ENCODE results near the gene CCDC85C.

Gene CCDC85C

GRCh38 chr14:99590746-99591555 is 13.1 kb downstream of the CCDC85C start:
- no peak for DNase-seq (ENCODE audit: low read depth in 2 of 3, low spot score in 2 of 3)

GRCh38 chr14:99589651-99590530 is 14.1 kb downstream of the CCDC85C start:
- DNase-seq (ENCODE audit: low read depth in 2 of 3, low spot score in 2 of 3): no peak

- DNase-seq (ENCODE audit: low read depth in 2 of 3, low spot score in 2 of 3): no peak
Observed at GRCh38 chr14:99589031-99589441, 15.0 kb downstream of the CCDC85C start.

GRCh38 chr14:99587460-99588278 is 16.3 kb downstream of the CCDC85C start:
- no peak for DNase-seq (ENCODE audit: low read depth in 2 of 3, low spot score in 2 of 3)

DNA sequence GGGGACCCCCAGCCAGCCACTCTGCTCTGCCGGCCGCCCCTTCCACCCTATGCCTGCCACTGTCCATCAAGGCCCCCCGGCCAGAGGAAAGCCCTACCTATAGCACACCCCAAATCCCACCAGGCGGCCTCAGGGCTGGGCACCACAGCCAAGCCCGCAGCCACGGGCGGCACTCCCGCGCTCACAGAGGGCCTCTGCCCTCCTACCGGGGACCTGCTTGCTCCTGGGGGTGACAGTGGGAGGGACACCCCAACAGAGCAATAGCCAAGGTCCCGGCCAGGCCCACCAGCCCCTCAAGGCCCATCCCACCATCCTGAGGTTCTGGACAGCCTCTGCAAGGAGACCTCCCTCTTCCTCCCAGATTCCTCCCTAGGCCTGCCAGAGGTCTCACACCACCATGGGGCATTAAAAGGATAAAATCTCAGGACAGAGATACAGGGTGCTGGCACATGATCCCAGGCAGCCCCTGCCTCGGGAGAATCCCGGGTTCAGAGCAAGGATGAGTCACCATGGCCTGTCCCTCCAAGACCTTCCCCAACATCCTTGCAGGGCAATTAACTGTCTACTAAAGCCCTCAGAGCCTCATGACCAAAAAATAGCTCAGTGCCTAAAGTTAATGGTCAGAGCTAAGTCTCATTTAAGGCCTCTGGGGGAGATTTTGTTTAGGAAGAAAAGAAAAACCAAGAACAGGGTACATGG is 17.1 kb downstream of the CCDC85C start:
- DNase-seq (ENCODE audit: low read depth in 2 of 3, low spot score in 2 of 3): no peak

DNA sequence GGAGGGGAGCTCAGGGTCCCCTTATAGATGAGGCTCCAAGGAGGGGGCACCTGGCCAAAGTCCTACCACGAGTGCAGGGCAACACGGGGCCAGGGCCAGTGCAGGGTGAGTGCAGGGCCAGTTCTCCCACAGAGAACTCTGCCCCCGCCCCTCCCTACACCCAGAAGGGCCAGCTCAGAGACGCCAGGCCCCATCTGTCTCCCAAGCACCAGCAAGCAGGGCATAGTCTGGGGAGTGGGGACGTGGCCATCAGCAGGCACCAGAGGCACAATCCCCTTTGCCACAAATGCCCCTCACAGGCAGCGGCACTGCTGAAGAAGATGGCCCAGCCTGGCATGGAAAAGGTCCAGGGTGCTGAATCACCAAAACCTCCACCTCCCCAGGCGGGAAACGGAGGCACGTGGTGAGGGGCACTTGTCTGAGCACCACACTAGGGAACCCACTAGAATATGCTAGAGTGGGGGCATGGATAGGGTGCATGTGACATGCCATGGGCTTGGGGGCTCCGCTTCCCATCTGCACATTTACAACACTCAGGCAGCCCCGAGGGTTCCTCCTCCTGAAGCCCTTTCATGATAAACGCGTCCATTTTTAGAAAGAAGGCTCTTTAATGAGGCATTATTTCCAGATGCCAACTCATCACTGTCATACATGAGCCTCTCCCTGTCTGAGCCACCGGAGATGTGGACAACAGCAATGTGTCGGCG is 17.8 kb downstream of the CCDC85C start:
- DNase-seq (ENCODE audit: low read depth in 2 of 3, low spot score in 2 of 3): no peak

DNA sequence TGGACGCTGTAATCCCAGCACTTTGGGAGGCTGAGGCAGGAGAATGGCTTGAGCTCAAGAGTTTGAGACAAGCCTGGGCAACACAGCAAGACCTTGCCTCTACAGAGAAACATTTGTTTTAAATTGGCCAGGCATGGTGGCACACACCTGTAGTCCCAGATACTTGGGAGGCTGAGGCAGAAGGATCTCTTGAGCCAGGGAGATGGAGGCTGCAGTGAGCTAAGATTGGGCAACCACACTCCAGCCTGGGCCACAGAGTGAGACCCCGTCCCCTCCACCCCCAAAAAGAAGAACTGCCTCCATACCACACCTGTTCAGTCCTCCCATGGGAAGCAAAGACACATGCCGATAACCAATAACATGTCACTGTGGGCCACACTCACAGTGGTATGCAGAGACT is 19.2 kb downstream of the CCDC85C start:
- DNase-seq (ENCODE audit: low read depth in 2 of 3, low spot score in 2 of 3): no peak

DNA sequence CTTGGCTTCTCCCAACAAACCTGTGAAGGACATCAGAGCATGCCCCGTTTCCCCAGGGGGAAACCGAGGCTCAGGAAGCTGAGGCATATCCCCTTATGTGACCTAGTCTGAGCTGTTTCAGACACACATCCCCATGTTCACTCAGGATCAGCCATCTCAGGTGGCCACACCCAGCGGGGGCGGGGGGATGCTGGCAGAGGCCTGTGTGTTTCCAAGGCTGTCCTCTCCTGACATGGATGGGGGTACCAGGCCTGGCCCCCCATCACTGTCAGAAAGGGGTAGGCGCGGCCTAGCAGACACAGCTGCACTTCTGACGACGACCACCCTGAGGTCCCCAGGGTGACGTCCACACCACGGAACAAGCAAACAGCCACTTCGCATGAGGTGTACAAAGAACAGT is 22.1 kb downstream of the CCDC85C start:
- DNase-seq (ENCODE audit: low read depth in 2 of 3, low spot score in 2 of 3): no peak

DNA sequence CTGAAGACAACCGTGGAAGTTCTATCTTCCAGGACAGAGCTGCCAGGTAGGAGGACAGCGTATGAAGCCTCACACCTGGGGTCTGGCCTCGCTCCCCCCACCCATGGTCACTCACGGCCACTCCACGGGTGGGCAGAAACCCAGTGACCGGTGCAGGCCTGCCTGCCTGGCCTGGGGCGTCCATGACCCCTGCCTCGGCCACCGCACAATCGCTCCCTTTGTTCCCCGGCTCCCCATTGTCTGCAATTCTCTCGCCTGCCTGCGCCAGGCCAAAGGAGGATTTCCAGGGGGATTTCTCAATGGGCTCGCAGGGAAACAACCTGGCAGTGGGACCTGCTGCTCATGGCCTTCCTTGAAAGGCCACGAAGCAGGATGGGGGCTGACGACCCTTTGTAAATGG is 22.6 kb downstream of the CCDC85C start:
- DNase-seq (ENCODE audit: low read depth in 2 of 3, low spot score in 2 of 3): no peak

DNA sequence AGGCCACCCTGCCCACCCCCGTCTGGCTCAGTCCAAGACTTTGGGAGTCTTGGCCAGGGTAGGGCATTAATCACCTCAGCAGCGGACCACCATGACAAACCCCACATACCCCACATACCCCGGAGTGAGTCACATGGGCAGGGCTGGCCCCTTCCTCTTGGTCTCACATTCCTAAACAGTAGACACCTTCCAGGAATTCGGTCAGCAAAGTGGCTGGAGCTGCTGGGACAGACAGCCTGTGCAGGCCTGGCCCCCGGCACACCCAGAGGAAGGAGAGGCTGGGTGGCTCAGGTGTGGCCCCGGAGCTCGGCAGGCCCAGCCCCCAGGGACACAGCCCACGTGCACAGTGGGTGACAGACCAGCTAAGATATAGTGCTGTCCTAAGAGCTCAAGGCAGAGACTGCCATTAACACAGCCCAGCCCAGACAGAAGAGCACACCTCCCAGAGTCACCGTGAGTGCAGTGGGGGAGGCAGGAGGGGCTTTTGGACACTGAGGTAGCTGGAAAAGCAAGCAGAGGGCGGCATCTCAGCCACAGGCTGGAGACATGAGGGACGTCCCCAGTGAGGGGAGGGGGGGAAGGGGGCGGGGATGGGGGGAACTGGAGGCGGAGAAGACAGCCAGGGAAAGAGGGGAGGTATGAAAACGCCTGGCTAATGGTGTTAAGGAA is 24.0 kb downstream of the CCDC85C start:
- DNase-seq (ENCODE audit: low read depth in 2 of 3, low spot score in 2 of 3): no peak

DNA sequence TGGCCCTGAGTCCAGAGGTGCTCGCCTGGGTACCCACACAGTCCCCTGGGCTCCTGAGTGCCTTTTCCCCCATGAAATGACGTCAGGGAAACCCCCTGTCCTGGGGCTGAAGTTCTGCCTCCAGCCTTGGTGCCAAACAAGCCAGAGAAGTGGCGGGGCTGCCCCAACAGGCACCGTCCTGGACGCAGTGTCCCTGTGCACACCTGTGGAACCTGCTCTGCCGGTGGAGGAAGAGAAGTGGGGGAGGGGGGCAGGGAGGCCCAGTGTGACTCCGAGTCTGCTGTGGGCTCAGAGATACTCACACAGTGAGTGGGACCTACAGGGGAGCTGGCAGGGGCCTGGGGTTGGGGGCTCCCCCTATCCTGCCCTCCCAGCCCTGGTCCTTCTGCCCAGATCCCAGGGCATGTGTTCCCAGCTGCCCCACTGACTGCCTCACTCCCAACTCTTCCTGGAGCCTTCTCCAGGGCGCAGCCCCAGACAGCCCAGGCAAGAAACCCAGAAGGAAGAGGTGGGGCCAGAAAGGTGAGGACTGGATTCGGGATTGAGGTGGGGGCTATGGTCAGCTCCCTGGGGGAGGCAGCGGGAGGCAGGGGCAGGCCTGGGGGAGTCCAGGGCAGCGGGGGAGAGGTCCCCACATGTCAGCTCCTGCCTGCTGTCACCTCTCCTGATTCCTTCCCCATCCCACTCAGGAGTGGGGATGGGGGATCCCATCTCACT is 24.7 kb downstream of the CCDC85C start:
- DNase-seq (ENCODE audit: low read depth in 2 of 3, low spot score in 2 of 3): no peak

- no peak for DNase-seq (ENCODE audit: low read depth in 2 of 3, low spot score in 2 of 3)
Observed at GRCh38 chr14:99578541-99579101, 25.4 kb downstream of the CCDC85C start.

- no peak for DNase-seq (ENCODE audit: low read depth in 2 of 3, low spot score in 2 of 3)
Observed at GRCh38 chr14:99576761-99577705, 27.0 kb downstream of the CCDC85C start.

GRCh38 chr14:99576304-99576703 is 27.7 kb downstream of the CCDC85C start:
- no peak for DNase-seq (ENCODE audit: low read depth in 2 of 3, low spot score in 2 of 3)

DNA sequence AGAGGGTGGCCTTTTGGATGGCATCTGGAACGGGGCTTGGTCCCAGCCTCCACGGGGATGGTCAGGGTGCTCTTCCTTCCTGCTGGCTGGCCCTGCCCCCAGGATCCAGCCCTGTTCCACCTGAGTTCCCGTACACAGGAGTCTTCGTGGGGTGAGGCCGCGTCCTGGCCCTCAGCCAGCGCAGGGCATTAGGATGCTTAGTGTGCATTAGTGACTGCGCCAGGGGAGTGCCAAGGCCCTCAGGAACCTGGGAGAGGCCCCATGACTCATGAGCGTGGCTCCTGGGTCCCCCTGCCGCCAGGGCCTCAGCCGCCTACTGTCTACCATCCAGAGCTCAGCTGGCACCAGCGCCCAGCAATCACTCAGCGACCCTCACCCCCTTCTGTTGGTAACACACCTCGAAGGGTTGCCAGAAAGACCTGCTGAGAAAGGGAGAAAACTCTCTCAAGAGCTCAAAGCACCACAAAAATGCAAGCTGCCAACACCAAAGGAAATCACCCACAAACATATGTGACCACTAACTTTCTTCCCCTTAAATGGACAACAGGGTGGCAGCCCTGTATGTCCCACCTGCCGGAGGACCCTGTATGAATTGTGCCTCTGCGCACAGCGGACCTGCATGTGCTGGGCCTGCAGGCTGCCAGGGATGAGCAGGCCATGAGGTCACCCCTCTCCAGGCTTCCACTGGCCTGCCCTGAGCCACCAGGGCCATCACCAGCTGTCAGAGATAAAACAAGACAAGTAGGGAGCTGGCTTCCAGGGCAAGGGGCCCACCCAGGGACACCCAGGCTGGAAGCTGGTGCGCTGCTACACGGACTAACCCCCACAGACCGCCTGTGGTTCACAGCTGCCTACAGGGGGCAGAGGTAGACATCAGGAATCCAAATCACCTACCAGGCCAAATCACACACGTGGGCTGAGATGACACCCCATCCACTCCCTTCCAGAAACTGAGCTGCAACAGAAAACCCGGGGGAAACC is 28.7 kb downstream of the CCDC85C start:
- DNase-seq (ENCODE audit: low read depth in 2 of 3, low spot score in 2 of 3): no peak

GRCh38 chr14:99574099-99574880 is 29.7 kb downstream of the CCDC85C start:
- DNase-seq (ENCODE audit: low read depth in 2 of 3, low spot score in 2 of 3): no peak

Data from activated CD8-positive, alpha-beta memory T cell treated with anti-CD3 and anti-CD28 coated beads for 48 hours (primary cell).